DOHH2 (cell line): ENCODE data around the gene ABI3BP.

ENCODE experiments used
- EZH2phosphoT487 ChIP-seq: fragments of 200-600 bp; sonication (generic); IDR thresholded peaks from 2 replicates; pipeline ENCODE4 v1.6.1; 2017; ENCODE audit warnings: borderline replicate concordance, mild to moderate bottlenecking, antibody characterized with exemption, low read length, moderate library complexity, mixed read lengths
- TF ChIP-seq, protein P1 (sequence below): fragments of 200-600 bp; sonication (generic); IDR thresholded peaks from one replicate; pipeline ENCODE4 v1.5.1; 2014; ENCODE audit warnings: antibody characterized with exemption, mild to moderate bottlenecking, low read depth, low read length; ENCODE audit not compliant: poor library complexity, severe bottlenecking

DNA sequence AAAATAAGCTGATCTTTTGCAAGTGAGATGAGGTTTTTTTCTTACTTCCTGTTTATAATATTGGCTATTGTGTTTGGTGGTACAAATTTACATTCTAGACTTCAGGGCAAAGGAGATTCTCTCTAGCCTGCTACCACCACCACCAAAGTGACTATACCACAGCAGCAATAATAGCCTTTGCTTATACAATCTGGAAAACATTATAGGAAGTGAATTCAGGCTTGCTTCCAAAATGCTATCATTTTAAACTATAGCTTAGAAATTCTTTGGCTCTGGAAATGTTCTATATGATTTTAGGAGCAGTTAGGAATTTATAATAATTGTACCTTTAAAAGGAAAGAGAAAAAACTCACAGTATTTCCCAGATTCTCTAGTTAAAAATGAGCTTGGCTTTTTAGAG lies 189.5 kb downstream of the ABI3BP start:
- TF ChIP-seq, protein P1, sequence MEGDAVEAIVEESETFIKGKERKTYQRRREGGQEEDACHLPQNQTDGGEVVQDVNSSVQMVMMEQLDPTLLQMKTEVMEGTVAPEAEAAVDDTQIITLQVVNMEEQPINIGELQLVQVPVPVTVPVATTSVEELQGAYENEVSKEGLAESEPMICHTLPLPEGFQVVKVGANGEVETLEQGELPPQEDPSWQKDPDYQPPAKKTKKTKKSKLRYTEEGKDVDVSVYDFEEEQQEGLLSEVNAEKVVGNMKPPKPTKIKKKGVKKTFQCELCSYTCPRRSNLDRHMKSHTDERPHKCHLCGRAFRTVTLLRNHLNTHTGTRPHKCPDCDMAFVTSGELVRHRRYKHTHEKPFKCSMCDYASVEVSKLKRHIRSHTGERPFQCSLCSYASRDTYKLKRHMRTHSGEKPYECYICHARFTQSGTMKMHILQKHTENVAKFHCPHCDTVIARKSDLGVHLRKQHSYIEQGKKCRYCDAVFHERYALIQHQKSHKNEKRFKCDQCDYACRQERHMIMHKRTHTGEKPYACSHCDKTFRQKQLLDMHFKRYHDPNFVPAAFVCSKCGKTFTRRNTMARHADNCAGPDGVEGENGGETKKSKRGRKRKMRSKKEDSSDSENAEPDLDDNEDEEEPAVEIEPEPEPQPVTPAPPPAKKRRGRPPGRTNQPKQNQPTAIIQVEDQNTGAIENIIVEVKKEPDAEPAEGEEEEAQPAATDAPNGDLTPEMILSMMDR = no peak
- TF ChIP-seq EZH2phosphoT487 = no peak
